NCI-H2081 treated with DMSO at 0.1 percent for 48 hours (cell line): Measurements from ENCODE around the gene KIAA0753.

Source experiments
- DNase-seq: peaks from one replicate; lab custom pipeline; 2025; lab: John Stamatoyannopoulos, UW

The KIAA0753 gene

DNA sequence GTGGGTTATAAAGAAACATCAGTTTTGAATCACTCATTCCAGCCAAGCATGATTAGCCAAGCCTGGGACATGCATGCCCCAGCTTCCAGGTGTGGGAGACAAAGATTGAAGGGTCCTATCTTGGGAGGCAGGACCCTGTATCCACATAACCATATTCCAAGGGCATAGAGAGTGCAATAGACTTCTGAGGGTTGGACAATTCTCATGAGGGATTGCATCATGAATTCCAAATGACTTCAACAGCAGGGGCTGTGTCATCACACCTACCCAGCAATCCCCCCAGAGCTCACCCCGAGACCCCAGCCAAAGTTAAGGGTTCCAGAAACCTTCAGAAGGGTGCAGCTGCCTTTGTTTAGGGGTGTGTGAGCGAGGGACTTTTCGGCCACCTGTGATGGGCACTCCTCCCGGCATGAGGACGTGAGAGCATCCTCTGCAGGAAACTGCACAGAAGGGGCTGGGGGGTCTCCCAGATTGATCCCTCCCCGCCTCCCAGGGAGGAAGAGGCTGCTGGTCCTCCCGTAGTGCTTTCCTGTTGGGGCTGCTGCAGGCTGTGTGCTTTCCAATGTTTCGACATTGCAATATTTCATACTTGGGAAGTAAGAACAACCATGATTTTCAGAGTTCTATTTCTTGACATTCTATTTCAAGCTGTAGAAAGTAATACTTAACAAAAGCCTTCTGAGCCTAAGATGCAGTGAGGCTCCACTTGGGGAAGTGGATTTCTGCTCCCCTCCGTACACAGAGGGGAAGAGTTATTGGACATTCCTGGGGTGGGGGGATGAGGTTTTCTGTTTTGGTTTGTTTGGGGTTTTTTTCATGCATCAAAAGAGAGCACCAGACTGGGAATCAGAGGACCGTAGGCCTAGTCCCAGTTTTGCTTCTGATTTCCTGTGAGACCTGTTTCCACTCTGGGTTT lies 70.9 kb downstream of the KIAA0753 start:
- DNase-seq, result no peak

DNA sequence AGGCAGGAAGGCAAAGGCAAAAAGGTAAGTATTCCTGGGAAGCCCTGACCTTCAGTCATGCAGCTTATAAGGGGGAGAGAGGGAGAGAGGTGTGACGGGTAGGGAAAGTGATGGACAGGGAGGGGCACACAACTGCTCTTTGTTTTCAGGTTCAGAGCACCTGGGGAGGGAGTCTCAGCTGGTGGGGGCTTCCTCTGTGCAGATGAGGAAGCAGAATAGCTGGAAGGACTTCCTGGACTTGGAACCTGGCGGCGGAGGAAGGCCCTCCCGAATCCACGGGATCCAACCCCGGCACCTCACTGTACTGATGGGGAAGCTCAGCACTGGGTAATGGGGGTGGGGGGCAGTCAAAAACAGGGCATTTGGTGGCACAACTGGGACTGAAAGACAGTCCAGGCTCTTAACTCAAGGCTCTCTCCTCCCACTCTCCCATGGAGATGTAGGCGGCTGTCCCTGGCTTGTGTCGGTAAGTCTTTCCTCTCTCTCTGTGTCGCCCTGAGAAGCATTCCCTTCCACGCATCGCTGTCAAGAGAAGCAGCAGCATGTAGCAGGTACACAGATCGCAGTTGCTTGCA lies 72.2 kb downstream of the KIAA0753 start:
- no peak for DNase-seq

DNA sequence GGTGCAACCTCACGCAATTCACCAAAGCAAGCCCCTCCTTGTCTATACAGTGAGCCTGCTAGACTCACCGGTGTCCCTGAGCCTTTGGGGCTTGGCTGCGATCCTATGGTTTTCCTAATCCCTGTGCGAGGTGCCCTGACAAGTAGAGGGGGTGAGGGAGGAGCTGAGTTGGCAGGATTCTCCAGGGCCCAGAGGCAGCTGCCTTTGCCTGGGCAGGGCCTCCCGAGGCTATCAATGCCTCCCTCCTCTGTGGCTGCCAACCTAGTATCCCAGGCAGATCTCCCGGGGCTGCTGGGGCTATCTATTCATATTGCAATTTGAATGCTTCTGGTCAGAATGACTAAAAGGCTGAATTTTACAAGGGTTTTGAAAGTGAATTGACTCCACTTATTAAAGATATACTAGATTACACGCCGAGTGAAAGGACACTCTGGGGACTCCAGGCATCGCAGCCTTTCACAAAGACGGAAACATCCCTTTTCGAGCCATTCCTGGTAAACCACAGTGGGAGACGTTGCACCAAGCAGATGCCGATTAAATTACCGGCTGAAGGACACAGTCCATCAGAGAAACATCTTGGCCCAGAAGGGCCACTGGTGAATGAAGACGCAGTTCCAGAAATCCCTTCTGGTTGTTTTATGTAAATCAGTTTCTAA lies 72.9 kb downstream of the KIAA0753 start:
- DNase-seq, result no peak

DNA sequence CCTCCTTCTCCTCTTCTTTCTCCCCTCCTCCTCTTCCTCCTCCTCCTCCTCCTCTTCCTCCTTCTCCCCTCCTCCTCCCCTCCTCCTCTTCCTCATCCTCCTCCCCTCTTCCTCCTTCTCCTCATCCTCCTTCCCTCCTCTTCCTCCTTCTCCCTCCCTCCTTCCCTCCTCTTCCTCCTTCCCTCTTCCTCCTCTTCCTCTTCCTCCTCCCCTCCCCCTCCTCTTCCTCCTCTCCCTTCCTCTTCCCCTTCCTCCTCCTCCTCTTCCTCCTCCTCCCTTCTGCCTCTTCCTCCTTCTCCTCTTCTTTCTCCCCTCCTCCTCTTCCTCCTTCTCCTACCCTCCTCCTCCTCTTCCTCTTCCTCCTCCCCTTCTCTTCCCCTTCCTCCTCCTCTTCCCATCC lies 79.1 kb downstream of the KIAA0753 start:
- DNase-seq, result no peak

DNA sequence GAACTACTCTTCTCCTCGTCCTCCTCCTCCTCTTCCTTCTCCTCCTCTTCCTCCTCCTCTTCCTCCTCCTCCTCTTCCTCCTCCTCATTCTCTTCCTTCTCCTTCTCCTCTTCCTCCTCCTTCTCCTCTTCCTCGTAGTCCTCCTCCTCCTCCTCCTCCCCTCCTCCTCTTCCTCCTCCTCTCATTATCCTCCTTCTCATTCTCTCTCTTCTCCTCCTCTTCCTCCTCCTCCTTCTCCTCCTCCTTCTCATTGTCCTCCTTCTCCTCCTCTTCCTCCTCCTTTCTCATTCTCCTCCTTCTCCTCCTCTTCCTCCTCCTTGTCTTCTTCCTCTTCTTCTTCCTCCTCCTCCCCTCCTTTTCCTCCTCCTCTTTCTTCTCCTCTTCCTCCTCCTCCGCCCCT lies 80.0 kb downstream of the KIAA0753 start:
- DNase-seq, result no peak

DNA sequence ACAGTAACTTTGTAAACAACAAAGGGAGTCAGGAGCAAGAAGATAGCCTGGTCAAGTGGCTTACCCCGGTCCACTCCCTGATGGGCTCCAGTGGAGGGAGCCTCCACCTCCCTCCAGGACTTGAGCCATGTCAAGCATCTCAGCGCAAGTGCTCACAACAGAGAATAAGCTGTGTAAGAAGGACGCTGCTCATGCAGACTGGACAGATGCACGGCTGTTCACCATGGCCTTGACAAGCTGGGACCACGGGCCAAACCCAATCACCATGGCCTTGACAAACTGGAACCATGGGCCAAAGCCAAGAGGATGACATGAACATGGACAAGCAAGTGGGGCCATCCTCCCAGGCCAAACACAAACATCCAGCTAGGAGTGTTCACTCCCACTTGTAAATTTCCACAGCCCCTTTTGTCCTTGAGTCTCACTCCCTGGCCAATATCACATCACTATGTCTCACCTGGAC lies 80.7 kb downstream of the KIAA0753 start:
- no peak for DNase-seq

DNA sequence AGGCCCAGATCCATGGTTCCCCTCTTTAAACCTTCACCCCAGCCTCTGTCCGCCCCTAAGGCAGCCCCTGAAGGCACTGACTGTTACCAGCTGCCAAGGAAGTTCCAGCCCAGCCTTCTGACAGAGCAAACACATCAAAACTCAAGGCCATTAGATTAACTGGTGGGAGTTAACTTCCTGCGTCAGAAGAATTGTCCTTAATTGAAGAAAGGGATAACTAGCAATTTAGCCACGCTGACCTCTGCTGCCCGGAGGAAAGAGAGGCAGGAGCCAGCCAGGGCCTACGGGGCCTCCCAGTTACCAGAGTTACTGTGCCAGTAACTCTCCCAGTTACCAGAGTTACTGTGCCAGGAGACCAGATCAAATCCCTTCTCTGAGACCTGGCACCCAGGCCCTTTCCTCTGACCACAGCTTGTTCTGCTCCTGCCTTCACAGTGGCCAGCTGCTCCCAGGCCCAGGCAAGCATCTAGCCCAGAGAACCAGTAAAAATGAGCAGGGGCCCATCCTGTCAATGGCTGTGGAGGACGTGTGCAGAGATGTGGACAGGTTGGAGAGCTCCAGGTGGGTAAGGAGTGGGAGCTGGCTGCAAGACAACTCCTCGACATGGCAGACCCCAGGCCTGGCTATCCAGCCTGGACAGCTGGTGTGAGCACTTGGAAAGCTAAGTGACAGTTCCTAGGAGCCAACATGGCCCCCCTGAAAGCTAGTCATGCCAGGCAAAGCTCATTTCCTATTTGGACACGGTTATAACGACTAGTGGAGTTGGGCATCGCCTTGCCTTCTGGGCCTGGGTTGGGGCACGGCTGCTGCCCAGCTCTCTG lies 81.4 kb downstream of the KIAA0753 start:
- DNase-seq, result no peak

DNA sequence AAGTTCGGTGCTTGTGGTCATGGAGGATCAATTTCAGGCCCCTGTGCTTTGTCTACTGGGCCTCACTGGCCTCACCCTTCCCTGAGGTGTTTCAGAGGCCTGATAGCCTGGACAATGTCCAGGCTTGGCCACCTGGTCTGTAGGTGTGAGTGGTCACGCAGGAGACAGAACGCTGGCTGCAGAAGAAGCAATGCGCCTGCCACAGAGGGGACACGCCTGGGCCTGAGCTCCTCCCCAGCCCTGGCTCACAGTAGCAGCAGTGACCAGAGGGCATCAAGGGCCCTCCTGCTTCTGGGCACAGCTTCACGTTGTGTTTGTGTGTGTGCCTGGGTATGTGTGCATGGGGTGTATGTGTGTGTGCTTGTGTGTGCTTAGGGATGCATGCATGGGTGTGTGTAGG lies 82.2 kb downstream of the KIAA0753 start:
- no peak for DNase-seq

DNA sequence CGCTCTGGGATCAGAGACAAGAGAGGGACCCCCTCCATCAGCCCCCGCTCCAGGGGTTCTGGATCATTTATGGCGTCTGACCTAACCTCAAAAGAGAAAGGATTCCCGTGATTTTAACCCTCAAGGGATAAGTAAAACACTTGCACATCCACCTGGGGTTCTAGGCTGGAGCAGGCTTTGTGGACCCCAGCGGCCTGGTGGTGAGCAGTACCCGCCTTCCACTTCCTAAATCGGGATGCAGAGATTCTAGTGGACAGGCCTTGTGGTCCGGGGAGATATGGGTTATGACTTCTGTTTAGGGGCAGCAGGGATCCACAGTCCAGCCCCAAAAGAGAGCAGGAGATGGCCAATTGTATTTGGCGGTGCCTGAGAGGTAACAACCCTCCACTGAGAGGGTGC lies 83.5 kb downstream of the KIAA0753 start:
- no peak for DNase-seq

DNA sequence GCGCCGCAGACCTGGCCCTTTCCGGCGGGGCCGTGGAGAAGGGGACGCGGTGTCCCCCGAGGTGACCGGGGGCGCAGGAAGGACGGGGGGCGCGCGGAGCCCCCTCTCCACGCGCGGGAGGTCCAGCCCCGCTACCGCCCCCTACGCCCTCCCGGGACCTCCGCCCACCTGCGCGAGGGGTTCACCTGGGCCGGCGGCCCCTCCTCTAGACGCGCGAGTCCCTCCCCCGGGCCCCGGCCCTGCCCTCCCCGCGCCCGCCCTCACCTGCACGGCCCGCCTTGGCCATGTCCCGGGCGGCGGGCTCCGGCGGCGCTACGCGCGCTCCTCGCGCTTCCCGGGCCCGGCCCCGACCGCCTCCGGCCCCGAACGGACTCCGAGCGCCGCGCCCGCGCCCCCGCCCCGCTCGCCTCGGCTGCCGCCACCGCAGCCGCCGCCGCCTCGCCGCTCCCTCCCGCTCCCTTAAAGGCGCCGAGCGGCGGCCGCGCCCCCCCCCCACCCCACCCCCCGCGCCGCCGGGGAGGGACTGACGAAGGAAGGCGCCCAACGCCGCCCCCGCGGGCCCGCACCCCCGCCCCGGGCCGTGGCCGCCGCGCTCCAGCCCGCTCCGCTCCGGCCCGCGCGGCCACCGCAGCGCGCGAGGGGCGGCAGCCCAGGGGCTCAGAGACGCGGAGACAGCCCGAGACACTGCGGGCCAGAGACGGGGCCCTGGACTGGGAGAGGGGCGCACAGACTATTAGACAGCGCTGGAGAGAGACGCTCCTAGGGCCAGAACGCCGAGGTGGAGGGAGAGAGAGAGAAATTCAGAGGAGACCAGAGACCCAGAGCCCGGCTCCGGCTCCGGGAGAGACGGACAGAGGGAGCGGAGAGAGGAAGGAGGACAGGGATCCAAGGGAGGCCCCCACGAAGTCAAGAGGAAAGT lies 84.1 kb downstream of the KIAA0753 start, which contains the start of gene PITPNM3:
Gene PITPNM3 (minus strand): TSS at position 435 of the 919 bp plus-strand sequence. CDS start 149 bp downstream, at position 286.
- DNase-seq, result no peak

DNA sequence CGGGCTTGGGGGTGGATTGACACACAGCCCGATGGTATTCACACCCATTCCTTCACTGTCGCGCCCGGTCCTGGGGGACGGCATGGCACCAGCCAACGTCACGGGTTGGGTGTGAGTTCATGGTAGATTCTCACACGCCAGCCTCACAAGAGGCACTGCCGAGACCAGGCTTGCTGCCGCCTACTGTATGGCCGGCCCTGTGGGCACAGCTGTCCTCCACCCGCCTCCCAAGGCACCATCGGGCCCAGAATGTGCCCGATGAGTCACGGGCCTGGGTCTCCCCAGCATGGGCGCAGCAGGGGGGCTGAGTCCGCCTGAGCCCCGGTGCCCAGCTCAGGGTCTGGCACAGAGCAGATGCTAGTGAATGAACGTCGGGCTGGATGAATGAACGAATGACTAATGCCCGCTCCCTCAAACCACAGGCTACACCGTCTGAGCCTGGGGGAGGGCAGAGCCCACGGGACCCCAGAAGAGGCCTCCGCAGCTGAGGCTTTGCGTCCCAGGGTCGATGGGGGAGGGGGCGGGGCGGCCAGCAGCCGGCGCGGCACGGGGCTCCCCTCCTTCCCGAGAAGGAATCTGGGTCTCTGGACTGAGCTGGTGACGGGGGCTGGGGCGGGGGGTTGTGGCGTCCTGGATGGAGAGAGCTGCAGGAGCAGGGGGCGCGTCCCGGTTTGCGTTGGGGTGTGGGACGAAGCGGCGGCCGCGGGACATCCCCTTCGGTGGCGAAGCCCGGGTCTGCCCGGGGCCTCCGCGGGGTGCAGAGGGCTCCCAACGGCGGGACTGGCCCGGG lies 85.0 kb downstream of the KIAA0753 start:
- no peak for DNase-seq

DNA sequence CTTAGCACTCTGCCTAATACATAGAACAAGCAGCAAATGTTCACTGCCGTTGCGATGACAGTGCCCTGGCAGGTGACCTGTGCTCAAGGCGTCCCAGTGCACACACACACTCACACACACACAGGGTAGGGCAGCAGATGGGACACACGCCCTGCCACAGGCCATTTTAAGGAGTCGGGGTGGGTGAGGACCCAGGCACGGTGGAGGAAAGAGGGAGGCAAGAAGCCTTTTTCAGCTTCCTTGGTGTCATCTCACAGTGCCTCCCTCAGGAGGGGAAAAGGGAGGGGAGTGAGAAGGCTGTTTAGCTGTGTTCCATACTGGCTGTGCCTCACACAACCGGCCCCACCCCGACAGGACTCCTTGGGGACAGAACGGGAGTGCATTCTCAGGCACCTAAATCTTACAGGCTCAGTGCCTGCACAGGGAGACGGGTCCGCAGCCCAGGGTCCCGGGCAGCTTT lies 85.6 kb downstream of the KIAA0753 start:
- DNase-seq, result no peak

DNA sequence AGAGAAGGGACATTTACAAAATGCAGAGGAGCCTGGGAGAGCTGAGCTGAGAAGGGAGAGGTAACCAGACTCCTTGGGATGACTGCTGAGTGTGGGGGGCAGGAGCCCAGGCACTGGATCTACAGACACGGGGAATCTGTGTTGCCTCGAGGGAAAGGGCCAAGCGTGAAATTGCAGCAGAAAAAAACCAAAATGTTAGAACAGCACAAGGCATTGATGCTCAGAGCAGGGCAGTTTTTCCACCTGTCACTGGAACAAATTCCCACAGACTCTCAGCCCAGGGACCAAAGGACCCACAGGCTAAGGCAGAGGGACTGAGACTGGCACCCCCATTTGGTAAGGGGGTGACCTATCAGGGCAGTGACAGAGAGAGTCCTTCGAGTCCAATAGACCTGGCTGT lies 86.2 kb downstream of the KIAA0753 start:
- no peak for DNase-seq

DNA sequence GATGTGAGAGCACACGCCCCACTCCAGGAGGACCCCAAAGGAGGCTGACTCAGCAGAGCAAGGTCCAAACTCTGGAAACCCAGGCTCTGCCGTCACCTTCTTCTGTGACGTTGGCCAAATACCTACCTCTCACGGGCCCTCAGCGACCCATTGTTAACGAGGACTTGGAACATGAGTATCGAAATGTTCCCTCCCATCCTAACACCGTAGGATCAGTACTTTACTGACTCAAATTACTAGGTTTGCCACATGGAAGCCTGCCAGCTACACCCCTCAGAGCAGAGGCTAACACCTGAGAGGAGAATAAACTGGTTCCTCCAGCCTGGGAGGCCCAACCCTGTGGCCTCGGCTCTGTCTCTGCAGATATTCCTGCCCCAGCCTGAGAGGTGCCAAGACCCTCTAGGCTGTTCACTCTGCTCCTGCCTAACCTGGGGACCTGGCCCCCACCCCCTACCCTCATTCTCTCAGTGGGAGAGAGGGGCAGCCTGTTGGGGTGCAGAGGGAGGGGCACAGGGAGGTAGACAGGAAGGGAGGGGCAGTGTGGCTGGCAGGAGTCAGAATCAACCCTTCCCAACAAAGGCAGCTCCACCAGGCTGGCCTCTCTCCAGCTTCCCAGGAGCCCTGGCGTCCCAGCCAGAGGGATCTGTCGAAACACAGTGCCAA lies 88.5 kb downstream of the KIAA0753 start:
- DNase-seq, result no peak

DNA sequence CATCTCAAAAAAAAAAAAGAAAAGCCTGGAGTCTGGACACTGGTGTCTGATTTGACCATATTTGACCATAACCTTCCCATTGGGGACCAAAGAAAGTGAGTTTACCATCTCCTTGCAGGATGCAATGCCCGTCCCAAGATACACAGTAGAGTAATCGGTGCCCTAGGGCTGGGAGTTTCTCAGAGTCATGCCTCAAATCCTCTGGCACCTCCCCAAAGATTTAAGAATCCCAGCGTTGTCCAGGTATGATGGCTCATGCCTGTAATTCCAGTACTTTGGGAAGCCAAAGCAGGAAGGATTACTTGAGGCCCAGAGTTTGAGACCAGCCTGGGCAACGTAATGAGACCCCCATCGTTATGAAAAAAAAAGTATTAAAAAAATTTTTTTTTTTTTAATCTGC lies 89.2 kb downstream of the KIAA0753 start:
- no peak for DNase-seq

DNA sequence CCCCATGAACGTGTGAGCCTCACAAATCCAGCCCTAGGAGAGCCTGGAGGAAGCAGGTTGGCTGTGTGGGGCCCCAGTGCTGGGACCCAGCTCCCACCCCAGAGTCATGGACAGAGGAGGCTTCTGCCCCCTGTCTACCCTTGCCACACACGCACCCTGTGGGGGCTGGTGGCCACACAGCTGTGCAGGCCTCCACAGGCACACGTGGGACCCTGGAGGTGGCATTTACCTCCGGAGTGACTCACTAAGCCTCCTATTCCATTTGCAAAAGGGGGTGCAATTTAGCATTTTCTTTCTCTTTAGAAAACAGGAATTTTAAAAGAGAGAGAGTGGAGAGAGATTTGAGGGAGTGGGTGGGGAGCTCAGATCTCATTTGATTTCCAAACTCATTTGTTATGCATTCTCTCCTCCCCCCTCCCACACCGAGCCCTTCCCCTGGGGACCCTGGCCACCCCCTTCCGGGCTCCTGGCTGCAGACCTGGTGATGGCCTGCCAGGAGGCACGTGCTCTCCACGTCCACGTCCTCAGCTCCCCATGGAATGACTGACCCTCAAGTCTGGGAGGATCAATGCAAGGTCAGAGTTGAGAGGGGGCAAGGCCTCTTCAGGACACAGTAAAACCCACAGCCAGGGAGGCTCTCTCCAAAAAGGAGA lies 91.0 kb downstream of the KIAA0753 start:
- no peak for DNase-seq

DNA sequence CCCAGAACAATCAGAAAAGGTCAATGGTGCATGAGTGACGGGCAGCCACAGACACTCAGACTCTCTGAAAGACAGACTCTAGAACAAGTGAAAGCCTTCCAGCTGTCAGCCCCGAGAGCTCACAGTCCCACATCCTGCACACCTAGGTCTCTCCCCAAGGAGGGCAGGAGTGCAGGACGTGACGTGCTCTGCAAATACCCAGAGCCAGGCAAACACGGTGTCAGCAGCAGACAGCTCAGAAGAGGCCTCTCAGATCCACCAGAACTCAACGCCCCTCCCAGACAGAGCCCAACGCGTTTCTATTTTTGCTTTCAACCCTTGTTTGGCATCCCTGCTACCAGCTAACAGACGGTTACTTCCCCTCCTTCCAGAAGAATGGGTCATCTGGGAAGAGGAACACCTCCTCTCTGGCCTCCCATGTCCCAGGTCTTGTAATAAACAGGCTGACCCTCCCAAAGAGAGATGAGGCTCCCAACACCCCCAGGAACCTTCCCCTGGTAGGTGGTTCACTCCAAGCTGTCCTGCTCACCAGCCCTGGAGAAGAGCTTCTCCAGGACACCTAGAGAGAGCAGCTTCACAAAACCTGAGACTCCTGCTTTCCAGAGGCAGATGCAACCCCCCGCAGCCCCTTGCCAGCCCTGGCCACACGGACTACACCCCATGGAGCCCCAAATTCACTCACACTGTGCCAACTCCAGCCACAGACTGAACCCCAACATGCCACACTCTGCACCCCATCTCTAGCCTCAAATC lies 91.8 kb downstream of the KIAA0753 start:
- DNase-seq, result no peak

DNA sequence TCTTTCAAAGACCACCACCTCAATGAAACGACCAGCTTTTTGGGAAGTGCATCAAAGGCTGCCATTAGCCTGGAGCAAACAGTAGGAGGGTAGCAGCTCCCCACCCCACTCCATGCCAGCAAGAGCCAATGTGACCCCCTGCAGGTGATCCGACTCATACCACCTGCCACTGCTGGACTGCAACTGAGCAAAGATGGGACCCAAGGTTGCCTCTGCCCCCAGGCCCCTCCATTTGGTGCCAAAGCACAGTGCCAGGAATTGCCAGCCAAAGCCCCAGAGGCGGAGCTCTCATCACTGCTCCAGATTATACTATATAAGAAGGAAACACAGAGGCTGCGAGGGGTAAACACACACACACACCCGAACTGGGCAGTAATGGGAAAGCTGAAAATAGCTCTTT lies 92.5 kb downstream of the KIAA0753 start:
- no peak for DNase-seq
